ENCODE measurements around the gene AVEN. TPM values are rescaled to one million over a fixed set of nuclear protein-coding genes. Genes with fewer than 3 reads are reported as not detected.

AVEN gene
- total RNA-seq, 2 experiments from 2014 or later = 6.3 to 13.5 TPM

DNA sequence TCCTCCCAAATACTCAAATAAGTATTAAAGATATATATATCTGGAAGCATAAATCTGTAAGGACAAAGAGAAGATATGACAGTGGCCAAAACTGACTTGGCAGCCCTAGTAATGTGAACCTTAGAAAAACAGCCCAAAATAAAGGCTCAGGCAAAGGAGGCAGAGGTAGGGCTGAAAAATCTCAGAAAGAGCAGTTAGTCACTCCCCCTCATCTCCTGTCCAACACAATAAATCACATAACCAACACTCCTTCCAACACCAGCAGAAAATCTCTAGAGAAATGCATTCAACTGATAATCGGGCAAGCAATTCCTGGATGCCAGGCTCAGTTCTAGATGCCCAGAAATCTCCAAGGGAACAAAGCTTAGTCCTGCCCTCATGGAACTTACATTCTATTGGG lies 92.9 kb downstream of the AVEN start:
- Histone ChIP-seq H3K9me3 (ENCODE audit: low read length) (no peaks in the 10 kb centered on the region), H2AFZ (ENCODE audit: low read length) (no peak overlapping the region), H3K27ac (ENCODE audit: low read depth, low read length, poor library complexity, severe bottlenecking) (no peak overlapping the region), H4K20me1 (ENCODE audit: insufficient read depth, low read length) (no peaks in the 10 kb centered on the region), H3K4me2 (ENCODE audit: low read length) (no peak overlapping the region), H3K4me1 (ENCODE audit: insufficient read depth, low read length, poor library complexity, severe bottlenecking) (no peaks in the 10 kb centered on the region), H3K4me3 (ENCODE audit: low read depth, low read length, poor library complexity, severe bottlenecking) (no peak overlapping the region), H3K36me3 (ENCODE audit: insufficient read depth, low read length) (no peaks in the 10 kb centered on the region), H3K9me2 (ENCODE audit: insufficient read depth, low read length) (no peaks in the 10 kb centered on the region), H3K79me2 (ENCODE audit: insufficient read depth, low read depth, low read length) (no peaks in the 10 kb centered on the region)
- intact Hi-C loops (cut with micrococcal nuclease; ENCODE audit: unreplicated experiment) = no loop called here
- no peak for DNase-seq (ENCODE audit: low spot score)
- no peak for TF ChIP-seq EZH2phosphoT487 (IDR thresholded peaks at IDR 0.05; ENCODE audit: borderline replicate concordance, low read depth, low read length)
- TF ChIP-seq, protein P1, sequence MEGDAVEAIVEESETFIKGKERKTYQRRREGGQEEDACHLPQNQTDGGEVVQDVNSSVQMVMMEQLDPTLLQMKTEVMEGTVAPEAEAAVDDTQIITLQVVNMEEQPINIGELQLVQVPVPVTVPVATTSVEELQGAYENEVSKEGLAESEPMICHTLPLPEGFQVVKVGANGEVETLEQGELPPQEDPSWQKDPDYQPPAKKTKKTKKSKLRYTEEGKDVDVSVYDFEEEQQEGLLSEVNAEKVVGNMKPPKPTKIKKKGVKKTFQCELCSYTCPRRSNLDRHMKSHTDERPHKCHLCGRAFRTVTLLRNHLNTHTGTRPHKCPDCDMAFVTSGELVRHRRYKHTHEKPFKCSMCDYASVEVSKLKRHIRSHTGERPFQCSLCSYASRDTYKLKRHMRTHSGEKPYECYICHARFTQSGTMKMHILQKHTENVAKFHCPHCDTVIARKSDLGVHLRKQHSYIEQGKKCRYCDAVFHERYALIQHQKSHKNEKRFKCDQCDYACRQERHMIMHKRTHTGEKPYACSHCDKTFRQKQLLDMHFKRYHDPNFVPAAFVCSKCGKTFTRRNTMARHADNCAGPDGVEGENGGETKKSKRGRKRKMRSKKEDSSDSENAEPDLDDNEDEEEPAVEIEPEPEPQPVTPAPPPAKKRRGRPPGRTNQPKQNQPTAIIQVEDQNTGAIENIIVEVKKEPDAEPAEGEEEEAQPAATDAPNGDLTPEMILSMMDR (conservative IDR thresholded peaks at IDR 0.05; ENCODE audit: low read length) = no peak
- POLR2A ChIA-PET = no interaction called here
- BruUV-seq (replicated peaks) = no TSS peak
- CTCF ChIA-PET (ENCODE audit: unreplicated experiment) = no interaction called here

DNA sequence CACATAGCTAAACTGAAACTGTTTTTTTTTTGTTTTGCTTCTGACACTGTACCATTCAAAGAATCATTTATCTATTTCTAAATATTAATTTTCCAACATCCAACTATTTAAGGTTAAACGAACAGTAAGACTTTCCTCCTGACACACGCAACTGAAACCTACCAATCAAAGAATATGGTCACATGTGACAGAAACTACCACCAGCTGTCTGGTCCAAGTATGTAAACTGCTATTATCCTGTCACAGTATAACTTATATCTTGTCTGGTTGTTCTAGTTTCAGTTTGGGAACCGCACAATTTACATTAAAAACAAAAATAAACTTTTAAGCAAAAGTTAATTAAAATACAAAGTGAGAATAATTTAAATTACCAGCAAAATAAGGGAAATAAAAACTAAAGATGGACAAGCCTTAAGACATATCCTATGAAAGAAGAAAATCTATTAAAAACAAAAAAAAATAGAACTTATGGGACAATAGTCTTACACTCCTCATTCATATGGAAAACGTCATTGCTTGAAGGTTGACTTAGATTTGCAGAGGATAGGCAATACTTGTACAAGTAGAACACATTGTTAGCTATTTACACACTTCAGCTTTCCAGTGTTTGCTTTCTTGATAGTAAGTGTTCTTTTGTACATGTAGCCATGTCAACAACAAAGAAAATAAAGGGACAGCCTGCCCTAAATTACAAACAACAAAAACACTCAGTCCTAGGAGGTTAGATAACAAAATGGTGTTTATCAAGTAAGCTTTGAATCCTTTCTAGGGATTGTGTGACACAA lies 97.5 kb downstream of the AVEN start:
- TF ChIP-seq, protein P1 (conservative IDR thresholded peaks at IDR 0.05; ENCODE audit: low read length) = no peak
- TF ChIP-seq EZH2phosphoT487 (IDR thresholded peaks at IDR 0.05; ENCODE audit: borderline replicate concordance, low read depth, low read length) = no peak
- no peak overlapping the region for H3K27ac ChIP-seq (ENCODE audit: low read depth, low read length, poor library complexity, severe bottlenecking)
- H3K9me2 ChIP-seq (ENCODE audit: insufficient read depth, low read length) = no peaks in the 10 kb centered on the region
- BruUV-seq (replicated peaks) = no TSS peak
- POLR2A ChIA-PET = interaction anchor here (0.5 to 0.7 kb wide), 2 partner anchors 273 to 663 kb away, joined by 3 read pairs; no protein-coding TSS in a partner anchor
- CTCF ChIA-PET (ENCODE audit: unreplicated experiment) = no interaction called here
- H3K4me2 ChIP-seq (ENCODE audit: low read length) = no peak overlapping the region
- intact Hi-C loops (cut with micrococcal nuclease; ENCODE audit: unreplicated experiment) = no loop called here
- DNase-seq (ENCODE audit: low spot score) = no peak
- no peaks in the 10 kb centered on the region for H3K36me3 ChIP-seq (ENCODE audit: insufficient read depth, low read length)
- H2AFZ ChIP-seq (ENCODE audit: low read length) = no peak overlapping the region
- H3K9me3 ChIP-seq (ENCODE audit: low read length) = no peaks in the 10 kb centered on the region
- no peaks in the 10 kb centered on the region for H3K79me2 ChIP-seq (ENCODE audit: insufficient read depth, low read depth, low read length)
- H3K4me3 ChIP-seq (ENCODE audit: low read depth, low read length, poor library complexity, severe bottlenecking) = no peak overlapping the region
- no peaks in the 10 kb centered on the region for H3K4me1 ChIP-seq (ENCODE audit: insufficient read depth, low read length, poor library complexity, severe bottlenecking)
- H4K20me1 ChIP-seq (ENCODE audit: insufficient read depth, low read length) = no peaks in the 10 kb centered on the region

DNA sequence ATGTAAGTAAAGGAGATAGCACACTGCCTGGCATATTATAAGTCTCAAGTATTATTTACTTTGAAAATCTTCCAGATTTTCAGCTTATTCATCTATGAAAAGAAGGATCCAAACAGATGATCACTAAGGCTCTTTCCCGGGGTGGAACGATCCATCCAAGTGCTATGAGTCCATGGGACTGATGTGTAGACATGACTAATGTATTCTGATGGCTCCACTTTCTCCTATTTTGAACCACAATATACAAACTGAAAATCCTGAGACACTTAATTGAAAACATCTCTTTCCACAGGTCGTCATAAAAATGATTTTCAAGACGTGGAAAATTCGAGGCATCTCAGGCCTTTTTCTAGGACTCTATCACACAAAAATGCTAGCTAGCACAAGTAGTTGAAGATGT lies 104.1 kb downstream of the AVEN start:
- H3K4me1 ChIP-seq (ENCODE audit: insufficient read depth, low read length, poor library complexity, severe bottlenecking) = no peaks in the 10 kb centered on the region
- ChIA-PET POLR2A (interaction anchor here (0.7 kb wide), 1 partner anchor 30 kb away, joined by 3 read pairs; no protein-coding TSS in a partner anchor), CTCF (ENCODE audit: unreplicated experiment) (no interaction called here)
- no peaks in the 10 kb centered on the region for H3K79me2 ChIP-seq (ENCODE audit: insufficient read depth, low read depth, low read length)
- no peak overlapping the region for H3K27ac ChIP-seq (ENCODE audit: low read depth, low read length, poor library complexity, severe bottlenecking)
- no peak overlapping the region for H3K4me2 ChIP-seq (ENCODE audit: low read length)
- H3K36me3 ChIP-seq (ENCODE audit: insufficient read depth, low read length) = no peaks in the 10 kb centered on the region
- TF ChIP-seq, protein P1 (conservative IDR thresholded peaks at IDR 0.05; ENCODE audit: low read length) = no peak
- no peak for TF ChIP-seq EZH2phosphoT487 (IDR thresholded peaks at IDR 0.05; ENCODE audit: borderline replicate concordance, low read depth, low read length)
- no peak for DNase-seq (ENCODE audit: low spot score)
- no peak overlapping the region for H2AFZ ChIP-seq (ENCODE audit: low read length)
- H4K20me1 ChIP-seq (ENCODE audit: insufficient read depth, low read length) = no peaks in the 10 kb centered on the region
- intact Hi-C loops (cut with micrococcal nuclease; ENCODE audit: unreplicated experiment) = no loop called here
- no TSS peak for BruUV-seq (replicated peaks)
- H3K4me3 ChIP-seq (ENCODE audit: low read depth, low read length, poor library complexity, severe bottlenecking) = no peak overlapping the region
- H3K9me3 ChIP-seq (ENCODE audit: low read length) = no peaks in the 10 kb centered on the region
- no peaks in the 10 kb centered on the region for H3K9me2 ChIP-seq (ENCODE audit: insufficient read depth, low read length)
